ENCODE measurements around the gene TMX3.

TMX3 gene

GRCh38 chr18:68728081-68728700 is 13.3 kb upstream of the TMX3 start:
- no peak for DNase-seq (ENCODE audit: low spot score)

GRCh38 chr18:68727506-68727905 is 12.6 kb upstream of the TMX3 start:
- TF ChIP-seq CTCF (IDR thresholded peaks at IDR 0.05; ENCODE audit: borderline replicate concordance, control extremely low read depth, extremely low read depth, insufficient read depth, missing control alignments), result no peak
- in situ Hi-C loops (cut with MboI; ENCODE audit: low sequenced_read_pairs, unreplicated experiment), result no loop called here
- no peak for DNase-seq (ENCODE audit: low spot score)

More at GRCh38 chr18:68728081-68728700, 13.3 kb upstream of the TMX3 start:
- no peak for TF ChIP-seq CTCF (IDR thresholded peaks at IDR 0.05; ENCODE audit: borderline replicate concordance, control extremely low read depth, extremely low read depth, insufficient read depth, missing control alignments)
- in situ Hi-C loops (cut with MboI; ENCODE audit: low sequenced_read_pairs, unreplicated experiment), result no loop called here

- TF ChIP-seq CTCF (IDR thresholded peaks at IDR 0.05; ENCODE audit: borderline replicate concordance, control extremely low read depth, extremely low read depth, insufficient read depth, missing control alignments), result no peak
- no peak for DNase-seq (ENCODE audit: low spot score)
- in situ Hi-C loops (cut with MboI; ENCODE audit: low sequenced_read_pairs, unreplicated experiment), result no loop called here
Observed at GRCh38 chr18:68725346-68725745, 10.4 kb upstream of the TMX3 start.

- TF ChIP-seq CTCF (IDR thresholded peaks at IDR 0.05; ENCODE audit: borderline replicate concordance, control extremely low read depth, extremely low read depth, insufficient read depth, missing control alignments), result no peak
- in situ Hi-C loops (cut with MboI; ENCODE audit: low sequenced_read_pairs, unreplicated experiment), result no loop called here
- no peak for DNase-seq (ENCODE audit: low spot score)
Observed at GRCh38 chr18:68724021-68724420, 9.1 kb upstream of the TMX3 start.

GRCh38 chr18:68723539-68723938 is 8.6 kb upstream of the TMX3 start:
- no peak for TF ChIP-seq CTCF (IDR thresholded peaks at IDR 0.05; ENCODE audit: borderline replicate concordance, control extremely low read depth, extremely low read depth, insufficient read depth, missing control alignments)
- in situ Hi-C loops (cut with MboI; ENCODE audit: low sequenced_read_pairs, unreplicated experiment), result no loop called here
- no peak for DNase-seq (ENCODE audit: low spot score)

GRCh38 chr18:68722821-68723220 is 7.9 kb upstream of the TMX3 start:
- TF ChIP-seq CTCF (IDR thresholded peaks at IDR 0.05; ENCODE audit: borderline replicate concordance, control extremely low read depth, extremely low read depth, insufficient read depth, missing control alignments), result no peak
- in situ Hi-C loops (cut with MboI; ENCODE audit: low sequenced_read_pairs, unreplicated experiment), result no loop called here
- no peak for DNase-seq (ENCODE audit: low spot score)
